HG02798 (cell line): Measurements from ENCODE around the gene HPSE2.
"Not testable (repeated sequence)": the region's sequence is repeated elsewhere in the genome, so short reads cannot be mapped to it uniquely, and the experiment has no call there.

Experiments
- ATAC-seq: cut with Tn5 transposase; IDR thresholded peaks from one replicate; pipeline ENCODE4 v1.9.1; 2021; ENCODE audit warnings: mild to moderate bottlenecking; ENCODE audit not compliant: unreplicated experiment, poor library complexity

The HPSE2 gene

DNA sequence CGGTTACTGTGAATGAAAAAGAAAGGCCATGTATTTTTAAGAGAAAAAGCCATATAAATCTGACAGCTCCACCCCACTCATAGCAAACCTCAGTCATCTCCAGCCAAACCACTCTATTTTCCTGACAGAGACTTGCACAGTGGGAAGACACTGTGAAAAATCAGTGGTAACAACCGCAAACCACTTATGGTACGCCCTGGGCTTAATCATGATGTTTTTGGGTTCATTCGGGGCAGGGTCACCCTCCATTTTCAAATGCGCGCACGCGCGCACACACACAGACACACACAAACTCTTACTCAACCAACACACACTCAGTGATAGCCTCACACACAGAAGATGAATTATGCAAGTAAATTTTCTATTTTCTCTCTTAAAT is 706.9 kb downstream of the HPSE2 start:
- no peak for ATAC-seq

DNA sequence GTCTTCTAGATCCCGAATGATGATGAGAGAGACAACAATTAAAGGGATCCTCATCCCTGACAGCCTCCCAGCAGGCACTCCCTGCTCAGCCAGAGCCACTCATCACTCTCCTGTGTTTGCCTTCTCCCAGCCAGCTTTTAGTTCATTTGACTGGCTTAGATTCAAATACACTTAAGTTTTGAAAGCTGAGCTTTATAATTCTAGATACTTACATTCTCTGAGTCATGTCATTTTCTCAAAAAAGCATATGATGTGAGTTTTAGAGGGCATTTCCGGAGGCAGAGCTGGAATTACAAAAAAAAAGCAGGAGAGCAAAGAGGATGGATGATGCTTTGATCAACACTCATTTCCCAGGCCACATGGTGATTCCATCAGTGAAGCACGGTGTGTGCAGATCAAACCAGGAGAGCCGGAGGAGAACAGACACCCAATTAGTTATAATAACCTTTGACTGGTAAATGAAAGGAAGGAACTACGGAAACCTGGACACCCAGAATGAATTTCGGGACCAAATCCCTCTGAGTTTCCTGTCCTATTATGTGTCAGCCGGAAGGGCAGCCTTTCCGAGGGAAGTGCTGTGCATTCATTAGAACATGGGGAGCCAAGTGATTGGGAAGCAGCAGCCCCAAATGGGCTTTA is 707.4 kb downstream of the HPSE2 start:
- ATAC-seq: no peak

DNA sequence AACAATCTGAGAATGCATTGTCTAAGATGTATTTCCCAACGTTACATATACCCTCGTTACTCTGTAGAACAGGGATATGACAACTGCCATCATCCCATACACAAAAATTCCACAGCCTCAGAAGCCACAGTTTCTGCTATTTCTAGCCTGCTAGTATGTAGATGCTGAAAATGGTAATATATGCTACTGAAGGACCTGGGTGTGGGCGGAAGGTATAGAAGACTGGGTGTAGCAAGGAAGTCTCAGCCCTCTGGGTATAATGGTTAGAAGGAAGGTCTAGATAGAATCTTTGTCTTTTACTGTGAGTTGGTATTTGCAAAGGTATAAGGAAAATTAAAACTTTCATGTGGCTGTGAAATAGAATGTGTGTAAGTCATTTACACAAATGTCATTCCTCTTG is 709.7 kb downstream of the HPSE2 start:
- ATAC-seq: no peak

DNA sequence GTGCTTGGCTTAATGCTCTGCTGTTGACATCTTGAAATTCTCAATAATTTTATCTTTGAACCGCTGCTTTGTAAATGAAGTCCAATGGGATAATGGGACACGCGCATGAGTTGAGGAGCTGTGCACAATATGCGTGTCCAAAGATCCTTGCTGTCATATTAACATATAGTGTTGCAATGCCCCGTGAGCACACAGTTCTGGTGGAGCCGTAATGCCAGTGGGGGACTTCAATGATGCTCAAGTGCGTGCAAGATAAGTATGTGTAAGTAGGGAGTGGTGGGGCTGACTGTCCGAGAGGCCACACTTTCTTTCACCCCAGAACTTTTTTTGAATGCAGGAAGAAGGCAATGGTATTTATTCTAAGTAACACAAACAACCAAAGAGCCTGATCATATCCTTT is 711.5 kb downstream of the HPSE2 start:
- ATAC-seq: no peak

DNA sequence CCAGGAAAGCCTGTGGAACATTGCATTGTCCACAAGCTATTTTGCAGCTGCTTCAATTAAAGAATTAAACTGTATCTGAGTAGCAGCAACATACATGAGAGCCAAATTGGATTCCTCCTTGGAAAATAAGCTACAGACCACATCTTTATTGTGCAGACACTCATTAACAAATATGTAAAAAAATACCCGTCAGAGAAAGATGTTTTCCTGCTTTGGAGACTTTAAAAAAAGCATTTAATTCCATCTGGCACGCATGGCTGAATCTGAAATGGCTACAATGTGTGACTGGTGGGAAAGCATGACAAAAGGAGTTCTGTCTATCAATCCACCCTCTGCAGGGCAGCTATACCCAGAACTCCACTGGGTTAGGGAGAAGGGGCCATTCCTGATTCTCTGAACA is 715.8 kb downstream of the HPSE2 start:
- ATAC-seq: no peak

DNA sequence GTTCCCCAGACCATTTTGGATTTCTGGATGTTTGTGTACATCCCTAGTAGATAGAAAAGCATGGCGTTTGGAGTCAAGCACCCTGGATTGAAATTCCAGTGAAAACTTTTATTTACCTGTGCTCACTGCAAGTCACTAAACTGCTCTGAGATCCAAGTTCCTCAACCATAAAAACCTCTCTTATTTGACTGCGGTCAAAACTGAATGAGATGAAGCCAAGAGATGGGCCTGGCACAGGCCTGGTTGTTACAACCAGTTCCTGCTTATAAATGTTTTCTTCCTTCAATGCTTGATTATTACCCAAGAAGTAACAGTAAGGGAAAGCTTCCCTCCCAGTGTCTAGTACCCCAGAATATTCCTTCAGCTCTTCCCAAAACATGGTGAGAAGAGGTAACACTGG is 718.0 kb downstream of the HPSE2 start:
- ATAC-seq: no peak

DNA sequence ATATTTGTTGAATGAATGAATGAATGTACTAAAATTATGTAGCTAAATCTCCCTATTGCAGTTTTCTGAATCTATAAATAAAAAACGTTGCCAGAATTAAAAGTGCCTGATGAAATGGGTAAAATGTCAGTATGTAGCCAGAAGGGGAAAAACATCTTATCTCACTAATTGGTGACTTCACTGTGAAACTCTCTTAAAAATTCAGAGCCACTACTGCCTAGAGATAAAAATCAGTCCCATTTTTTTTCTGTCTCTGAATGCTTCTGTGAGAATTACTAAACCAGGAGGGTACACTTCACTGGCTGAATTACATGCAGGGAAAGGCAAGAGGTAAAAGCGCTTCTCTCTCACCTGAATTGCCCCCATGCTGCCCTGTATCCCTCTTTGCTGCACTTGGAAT is 719.3 kb downstream of the HPSE2 start:
- ATAC-seq: no peak

DNA sequence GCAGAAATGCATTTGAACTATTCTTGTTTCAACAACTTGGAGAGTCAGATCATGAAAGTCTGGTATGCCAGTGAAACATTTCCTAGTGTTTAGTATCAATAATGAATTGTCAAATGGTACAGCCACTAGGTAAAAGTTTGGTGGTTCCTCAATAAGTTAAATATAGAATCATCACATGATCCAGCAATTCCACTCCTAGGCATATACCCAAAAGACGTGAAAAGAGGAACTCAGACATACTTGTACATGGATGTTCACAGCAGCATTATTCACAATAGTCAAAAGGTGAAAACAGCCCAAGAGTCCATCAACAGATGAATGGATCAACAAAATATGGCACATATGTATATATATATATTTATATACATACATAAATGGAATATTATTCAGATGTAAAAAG is 721.9 kb downstream of the HPSE2 start:
- ATAC-seq: no peak

DNA sequence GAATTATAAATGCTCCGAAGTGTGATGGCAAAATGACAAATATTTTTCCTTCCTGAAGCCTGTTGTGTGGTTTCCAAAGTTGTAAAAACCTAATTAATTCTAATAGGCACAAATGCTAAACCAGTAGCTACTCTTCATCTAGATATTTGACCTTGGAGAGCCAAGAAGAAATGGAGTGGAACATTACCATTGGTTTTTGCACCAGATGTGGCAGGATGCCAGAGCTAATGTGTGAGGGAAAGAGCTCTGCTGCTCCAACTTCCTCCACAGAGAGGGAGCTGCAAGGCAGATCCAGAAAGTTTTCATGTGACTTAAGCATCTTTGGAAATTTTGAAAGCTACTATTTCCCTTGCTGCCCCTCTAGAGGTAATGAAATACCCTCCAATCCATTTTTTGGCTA is 723.8 kb downstream of the HPSE2 start:
- no peak for ATAC-seq

DNA sequence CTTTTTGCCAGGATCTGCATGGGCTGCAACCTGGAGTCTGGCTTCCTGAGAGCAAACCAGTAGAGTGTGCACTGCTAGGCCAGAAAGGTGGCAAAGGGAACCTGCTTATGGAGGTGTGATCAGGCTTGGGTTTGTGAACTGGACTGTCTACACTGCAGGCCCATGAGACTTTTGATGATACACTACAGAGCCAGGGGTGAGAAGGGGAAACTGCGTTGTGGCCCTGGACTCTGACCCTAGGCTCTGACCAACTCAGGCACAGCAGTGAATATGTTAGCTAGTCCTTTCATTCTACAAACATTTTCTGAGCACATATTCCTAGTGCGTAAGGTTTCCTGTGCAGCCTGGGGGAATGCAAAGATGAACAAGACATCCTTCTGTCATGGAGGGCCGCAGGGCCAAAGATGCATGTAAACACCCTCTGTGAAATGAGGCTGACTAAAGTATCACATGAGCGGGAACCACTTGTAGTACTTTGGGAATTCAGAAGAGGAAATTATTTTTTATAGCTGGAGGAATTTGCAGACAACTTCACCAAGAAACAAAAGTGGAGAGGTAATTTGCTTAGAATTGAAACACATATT is 725.1 kb downstream of the HPSE2 start:
- ATAC-seq: no peak

DNA sequence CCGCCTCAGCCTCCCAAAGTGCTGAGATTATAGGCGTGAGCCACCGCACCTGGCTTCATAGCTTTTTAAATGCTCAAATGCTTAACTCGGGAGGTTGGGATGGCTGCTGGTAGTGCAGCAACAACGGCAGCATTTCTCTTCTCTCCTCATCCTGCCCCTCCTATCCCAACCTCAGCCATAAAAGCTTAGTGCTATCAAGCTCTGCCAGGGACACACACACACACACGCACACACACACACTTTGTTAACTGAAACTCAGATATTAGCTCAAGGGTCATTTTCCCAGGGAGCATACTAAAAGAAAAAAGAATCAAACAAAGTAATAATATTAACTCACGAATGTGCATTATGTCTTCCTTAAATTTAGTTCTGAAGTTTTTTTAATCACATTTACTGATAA is 725.9 kb downstream of the HPSE2 start:
- no peak for ATAC-seq

DNA sequence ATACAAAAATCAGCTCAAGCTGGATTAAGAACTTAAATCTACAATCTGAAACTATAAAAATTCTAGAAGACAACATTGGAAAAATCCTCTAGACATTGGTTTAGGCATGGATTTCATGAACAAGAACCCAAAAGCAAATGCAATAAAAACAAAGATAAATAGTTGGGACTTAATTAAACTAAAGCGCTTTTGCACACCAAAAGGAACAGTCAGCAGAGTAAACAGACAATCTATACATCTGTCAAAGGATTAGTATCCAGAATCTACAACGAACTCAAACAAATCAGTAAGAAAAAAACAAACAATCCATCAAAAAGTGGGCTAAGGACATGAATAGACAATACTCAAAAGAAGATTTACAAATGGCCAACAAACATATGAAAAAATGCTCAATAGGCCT is 733.1 kb downstream of the HPSE2 start:
- ATAC-seq: not testable (repeated sequence)

DNA sequence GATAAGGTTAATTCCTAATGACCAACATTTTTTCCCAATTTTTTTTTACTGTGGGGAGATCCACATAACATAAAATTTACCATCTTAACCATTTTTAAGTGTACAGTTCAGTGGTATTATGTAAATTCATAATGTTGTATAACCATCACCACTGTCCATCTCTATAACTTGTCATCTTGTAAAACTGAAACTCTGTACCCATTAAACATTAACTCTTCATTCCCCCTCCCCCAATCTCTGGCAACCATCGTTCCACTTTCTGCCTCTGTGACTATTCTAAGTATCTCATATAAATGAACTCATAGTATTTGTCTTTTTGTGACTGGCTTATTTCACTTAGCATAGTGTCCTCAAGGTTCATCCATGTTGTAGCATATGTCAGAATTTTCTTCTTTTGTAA is 742.9 kb downstream of the HPSE2 start:
- ATAC-seq: no peak

DNA sequence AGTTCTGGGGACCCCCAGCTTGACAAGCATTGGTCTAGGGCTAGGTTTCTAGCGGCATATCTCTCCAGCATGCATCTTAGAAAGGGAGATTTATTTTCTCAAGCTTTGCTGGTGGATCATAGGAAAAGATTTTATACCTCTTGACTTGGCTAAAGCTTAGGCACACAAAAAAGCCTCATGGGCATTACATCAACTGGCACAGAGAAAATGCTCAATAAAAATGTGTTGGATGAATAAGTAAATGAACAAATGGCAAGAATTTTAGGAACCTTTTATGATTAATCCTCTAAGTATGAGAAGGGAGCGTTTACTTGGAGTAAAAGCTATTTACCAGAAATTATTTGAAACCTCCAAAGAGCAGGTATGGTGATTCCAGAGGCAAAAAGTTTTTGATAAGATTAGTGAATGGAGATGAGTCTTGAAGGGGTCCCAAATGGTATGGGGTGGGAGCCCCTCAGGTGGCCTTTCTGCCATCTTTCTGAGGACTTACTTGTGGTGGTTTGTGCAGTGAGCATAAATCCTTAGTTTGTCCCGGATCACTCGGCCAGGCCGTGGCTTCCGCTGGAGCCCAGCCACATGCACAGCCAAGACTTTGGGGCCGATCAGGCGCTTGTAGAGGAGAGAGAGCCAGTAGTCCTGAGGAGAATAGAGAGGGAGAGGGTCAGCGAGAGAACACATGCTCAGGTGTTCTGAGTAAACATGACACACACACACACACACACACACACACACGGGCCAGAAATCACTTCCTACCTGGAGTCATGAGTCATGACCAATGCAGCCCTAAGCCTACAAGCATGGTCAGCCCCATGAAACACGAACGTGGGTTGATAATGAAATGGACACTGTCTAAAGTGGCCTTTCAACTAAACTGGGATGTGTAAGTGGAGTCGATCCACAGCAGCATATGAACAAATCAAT is 745.8 kb downstream of the HPSE2 start:
- no peak for ATAC-seq

DNA sequence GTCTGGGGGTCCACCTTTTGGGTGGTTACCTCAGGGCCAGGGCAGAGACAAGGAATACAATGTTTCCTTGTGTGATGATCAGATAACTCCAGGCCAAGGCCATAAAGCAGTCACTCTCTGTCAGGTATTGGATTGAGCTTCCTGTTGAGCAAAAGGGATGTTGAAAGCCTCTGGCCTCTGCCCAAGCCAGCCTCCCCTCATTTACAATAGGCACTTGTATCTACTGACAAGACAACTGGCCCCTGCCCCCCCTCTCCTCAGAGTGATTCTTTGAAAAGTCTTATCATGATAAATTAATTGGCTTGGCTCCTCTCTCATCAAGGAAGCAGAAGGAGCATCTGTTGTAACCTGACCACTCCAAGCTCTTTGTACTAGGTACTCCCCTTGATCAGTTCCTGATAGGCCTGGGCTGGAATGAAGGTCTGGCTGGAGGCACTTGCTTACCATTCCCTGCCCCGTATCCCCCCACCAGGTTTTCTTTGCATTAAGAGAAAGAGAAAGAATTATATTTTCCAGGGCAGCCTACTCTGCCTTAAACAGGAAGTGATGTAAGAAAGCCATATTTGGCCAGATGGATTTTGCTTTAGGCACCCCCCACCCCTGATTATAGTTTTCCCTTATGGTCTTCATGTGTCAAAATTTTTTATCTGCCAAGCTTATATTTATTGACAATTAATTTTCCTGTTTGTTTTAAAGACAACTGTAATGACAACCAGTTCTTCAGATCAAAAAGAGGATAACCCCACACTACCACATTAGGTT is 746.8 kb downstream of the HPSE2 start:
- no peak for ATAC-seq

DNA sequence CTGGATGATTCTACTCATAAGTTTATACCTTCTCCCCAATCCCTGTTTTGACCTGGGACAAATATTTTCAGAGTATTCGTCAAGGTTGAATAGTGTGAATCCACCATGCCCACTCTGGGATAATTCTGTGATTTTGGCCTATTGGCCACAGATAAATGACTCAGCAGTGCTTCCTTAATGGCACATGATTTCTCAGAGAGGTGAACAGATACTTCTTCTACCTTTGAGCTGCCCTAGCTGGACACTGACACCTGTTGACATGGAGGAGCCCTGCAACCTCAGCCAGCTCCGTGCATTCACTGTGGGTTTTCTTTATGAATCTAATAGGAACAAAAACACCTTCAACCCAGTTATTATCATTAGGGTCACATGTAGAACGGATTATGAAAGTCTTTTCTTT is 748.0 kb downstream of the HPSE2 start:
- no peak for ATAC-seq

DNA sequence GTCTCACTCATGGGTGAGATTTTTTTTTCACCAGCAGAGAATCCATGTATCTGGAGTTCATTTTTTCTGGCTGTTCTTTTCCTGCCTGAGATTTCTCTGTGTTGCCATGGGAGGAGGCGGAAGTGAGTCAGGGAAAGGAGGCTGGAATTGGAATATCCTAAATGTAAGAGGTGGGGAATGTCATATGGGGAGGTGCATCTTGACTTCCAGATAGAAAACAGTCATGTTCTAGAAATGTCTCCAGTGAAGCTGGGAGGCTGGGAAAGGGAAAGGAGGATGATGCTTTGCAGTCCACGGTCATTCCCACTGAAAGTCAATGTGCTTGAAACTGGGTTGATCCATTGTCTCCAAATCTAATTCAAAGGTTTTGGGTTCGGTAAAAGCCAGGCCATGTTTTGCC is 749.2 kb downstream of the HPSE2 start:
- no peak for ATAC-seq

DNA sequence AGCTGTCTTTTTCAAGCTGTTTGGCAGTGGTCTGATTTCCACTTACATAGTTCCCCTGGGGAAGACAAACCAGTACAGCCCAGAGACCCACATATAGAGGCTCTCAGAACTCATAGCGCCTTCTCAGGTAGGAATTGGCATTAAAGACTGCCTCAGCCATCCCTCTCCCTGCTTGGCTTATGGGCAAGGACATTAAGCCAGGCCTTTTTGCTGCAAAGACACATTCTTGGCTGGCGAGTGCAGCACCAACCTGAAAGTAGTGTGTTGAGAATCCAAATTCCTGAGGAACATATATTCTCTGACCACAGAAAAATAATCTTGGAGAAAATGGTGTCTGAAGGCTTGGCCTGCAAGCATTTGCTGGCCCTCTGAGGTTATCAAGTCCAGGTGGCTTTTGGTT is 749.7 kb downstream of the HPSE2 start:
- ATAC-seq: no peak

DNA sequence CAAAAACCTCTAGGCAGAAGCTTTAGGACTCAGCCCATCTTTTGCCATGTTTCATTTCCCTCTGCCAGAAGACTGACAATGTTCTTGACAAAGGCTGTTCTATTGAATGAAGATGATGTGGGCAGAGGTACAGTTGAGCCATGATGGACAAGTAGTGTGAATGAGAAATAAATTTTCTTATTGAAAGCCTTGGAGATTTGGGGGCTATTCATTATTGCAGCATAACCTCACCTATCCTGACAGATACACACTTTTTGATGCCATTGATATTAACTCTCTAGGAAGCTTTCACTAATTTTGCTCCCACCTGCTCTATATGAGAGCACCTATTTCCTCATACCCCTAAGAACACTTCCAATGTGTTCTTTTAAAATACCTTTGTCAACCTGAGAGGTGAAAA is 752.0 kb downstream of the HPSE2 start:
- ATAC-seq: no peak

DNA sequence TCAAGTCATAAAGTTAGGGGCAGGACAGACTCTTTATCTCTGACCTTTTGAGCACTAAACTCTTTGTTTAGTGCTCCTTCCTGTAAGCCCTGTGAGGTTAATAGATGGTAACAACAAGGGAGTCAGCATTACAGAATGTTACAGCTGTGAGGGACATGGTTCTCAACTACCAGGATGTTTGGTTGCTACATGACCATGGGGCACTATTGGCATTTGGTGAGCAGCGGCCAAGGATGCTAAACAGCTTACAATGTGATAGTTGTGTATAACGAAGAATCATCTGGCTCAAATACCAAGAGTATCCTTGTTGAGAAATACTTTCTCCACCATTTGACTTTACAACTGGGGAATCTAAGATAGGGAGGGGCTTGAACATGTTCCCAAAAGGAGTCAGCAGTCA is 753.6 kb downstream of the HPSE2 start:
- ATAC-seq: no peak

DNA sequence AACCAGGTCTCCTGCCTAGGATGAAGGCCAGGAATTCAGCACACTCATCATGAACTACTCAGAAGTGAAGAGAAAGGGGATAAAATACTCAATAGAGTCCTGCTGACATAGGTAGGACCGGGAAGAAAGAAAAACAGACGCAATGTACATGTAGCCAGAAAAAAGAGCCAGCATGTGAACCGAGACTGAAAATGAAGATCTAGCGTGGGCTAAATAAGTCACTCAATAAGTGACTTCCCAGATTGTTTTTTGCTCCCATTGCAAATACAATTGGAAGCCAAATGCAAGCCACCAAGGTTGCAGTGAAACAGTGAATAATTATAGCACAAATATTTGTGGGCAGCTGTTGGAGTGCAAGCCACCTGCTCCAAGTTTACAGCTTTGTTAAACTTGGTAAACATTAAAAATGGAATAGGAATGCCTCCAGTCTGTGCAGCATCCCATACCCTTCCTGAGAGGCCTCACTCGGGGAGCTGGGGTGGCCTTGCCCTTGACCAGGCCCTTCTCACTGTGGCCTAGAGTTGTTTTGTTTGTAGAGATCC is 754.2 kb downstream of the HPSE2 start:
- ATAC-seq: no peak
